Fibroblast of skin of right quadriceps (primary cell): ENCODE measurements around the gene SGMS2.
A peak's percentile ranks its signal among the peaks of the same experiment; 100 is the strongest.

Experiments used
- DNase-seq: peaks from one replicate; pipeline ENCODE4 v3.0.0-alpha.2; 2013

Gene SGMS2

DNA sequence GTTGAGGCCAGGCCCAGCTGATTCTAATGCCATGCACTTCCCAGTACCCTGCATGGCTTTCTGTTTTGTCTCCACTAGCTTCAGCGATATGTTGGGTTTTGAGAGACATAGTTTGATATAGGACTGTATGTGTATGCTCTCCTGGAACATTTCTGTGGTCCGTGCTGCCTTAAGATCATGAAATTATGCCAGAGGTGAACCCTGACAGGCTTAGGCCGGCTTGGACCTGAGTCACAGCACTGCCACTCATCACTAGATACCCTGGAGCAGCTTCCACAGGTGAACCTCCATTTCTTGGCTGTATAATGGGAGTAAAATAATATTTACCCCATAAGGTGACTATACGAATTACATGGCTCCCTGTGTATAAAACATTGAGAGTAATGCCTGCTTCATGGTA lies 6.4 kb downstream of the SGMS2 start:
- DNase-seq, result no peak

DNA sequence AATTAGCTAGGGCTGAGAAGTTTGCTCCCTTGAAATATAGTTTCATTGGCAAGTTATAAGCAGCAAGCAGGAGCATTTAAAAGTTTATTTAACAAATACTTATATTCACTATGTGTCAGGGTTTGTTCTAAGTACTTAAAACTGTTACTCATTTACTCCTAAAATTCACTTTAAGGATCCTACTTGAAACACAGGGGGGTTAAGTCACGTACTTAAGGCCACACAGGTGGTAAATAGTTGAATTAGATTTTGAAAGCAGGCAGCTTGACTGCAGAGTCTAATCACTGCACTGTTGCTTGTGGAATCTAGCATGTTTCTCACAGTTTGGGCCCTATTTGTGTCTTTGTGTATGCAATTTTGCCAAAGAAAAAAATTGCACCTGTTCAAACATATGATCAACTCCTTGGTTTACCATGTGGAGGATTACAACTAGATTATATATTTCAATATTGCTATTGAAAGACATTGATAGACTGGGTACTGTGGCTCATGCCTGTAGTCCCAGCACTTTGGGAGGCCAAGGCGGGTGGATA lies 7.6 kb downstream of the SGMS2 start:
- DNase-seq, result no peak

DNA sequence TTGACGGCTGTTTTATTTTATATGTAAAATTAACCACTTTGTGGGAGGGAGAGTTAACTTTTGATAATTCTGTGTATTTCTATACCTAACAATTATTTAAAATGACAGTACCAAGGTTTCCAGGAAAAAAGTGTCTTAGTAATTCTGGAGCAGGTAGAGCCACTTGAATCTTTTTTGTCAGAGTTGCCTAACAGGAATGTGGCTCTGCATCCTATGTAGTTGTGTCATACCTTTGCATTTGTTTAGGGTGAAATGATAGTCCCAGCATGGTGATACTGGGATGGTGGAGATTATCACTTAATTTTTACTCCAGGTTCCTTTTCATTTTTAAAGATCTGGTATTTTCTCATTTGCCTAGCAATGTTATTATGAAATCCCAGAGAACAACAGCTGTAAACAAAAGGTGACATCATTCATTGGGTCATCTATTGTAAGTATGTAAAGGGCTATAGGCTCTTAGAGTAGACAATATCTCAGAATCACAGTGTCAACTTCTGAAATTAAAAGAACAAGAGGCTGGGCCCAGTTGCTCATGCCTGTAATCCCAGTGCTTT lies 9.6 kb downstream of the SGMS2 start:
- no peak for DNase-seq

DNA sequence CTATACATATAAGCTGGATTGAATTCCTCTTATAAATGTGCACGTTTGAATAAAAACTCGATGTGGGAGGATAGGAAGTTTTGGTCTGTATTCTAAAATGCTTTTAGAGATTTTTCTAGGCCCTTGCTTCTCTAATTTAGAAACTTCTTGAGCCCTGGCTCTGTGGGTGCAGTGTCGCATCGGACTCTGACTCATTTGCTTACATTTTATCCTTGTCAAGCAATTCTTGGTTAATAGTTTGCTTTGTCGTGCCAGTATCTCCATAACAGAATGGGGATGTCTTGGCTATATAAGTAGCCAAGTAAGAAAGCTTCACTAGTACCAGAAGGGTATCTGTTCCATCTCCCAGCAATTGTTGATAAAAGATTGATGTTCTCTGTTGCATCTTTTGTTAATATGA lies 10.7 kb downstream of the SGMS2 start:
- DNase-seq, result no peak

DNA sequence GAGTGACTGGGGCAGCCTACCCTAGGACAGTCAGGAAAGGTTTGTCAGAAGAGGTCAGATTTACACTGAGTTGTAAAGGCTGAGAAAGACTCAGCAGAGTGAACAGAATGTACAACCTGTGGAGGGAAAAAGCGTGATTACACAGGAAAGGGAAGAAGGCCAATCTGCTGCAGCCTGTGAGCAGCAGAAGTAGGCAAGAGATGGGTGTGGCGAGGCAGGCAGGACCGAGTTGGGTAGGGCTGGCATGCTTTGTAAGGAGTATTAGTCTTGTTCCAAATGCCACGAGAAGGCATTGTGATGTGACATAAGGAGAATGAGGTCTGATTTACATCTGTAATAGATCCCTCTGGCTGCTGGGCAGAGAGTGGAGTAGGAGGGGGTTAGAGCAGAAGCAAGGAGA lies 12.6 kb downstream of the SGMS2 start:
- no peak for DNase-seq

DNA sequence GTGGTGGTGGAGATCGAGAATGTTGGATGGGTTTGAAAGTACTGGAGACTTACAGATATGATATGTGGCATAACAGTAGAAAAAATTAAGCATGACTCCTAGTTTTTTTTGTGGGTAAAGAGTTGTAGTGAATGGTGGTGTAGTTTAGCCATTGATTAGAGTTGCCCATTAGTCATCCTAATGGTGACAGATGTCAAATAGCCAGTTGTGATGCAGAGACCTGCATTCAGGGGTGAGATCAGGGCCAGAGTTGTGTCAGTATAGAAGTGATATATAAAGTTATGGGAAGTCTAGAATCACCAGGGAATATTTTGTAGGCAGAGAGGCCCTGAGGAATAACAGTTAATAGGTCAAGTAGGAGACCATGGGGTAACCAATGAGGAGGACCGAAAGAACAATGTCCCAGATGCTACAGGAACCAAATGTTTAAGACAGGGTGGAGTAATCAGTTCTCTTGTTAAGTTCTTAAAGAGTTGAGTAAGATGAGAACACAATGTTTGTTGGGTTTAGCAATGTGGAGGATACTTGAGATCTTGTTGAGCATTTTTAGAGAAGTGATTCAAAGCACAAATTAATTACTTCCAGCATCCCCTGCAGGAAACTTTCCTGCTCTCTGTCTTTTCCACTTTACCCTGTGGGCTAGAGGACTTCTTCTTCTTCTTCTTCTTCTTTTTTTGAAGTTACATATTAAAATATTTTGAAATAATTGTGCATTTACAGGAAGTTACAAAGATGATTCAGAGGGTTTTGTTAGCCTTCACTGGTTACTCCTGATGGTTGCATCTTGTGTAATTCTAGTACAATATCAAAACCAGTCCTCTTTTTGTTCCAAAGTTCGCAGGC lies 13.3 kb downstream of the SGMS2 start:
- no peak for DNase-seq

DNA sequence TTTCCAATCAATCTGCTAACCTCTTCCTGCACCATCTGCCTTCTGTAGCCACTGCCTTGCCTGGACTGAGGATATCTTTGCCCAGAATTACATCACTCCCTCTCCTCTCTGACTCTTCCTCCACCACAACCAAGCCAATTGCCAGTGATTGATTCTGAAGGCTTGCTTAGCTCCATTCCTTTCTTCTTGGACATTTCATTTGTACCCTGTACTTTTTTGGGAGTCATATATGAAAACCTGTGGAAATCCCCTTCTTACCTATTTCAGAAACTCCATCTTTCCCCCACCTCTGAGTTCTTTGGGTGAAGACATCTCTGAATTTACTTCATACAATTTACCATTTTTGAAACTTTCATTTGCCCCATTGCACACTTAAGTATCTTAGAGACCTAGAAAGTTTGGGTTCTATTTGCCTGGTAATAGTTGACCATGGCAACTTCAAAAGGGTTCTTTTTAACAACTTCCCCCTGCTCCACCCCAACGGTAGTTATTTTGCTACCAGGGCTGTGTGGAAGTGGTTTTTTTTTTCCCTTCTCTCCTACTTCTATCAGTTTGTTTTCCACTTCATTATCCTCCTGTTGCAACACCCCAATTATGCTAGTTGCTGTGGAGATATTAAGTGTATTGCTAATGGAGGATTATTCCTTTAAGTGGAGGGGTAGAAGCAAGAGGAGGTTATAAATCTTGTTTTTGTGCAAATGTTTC lies 14.3 kb downstream of the SGMS2 start:
- peak; percentile 33 for DNase-seq

DNA sequence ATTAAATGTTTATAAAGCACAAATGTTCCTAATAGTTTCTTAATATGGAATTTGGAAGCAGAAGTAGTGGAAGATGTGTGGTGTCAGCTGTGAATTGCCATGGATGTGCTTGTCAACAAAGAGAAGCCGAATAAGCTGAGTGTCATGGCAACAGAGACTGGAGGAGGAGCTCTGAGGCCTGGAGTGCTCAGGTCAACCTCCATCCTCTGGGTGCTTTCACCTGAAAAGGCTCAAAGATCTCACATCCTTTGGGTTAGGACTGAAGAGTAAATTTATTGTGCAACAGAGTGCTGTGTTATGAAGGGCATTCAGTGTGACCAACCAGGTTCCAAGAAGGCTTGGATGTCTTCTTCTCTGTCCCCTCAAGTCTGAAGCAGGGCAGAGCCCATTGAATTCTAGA lies 18.7 kb downstream of the SGMS2 start:
- no peak for DNase-seq

DNA sequence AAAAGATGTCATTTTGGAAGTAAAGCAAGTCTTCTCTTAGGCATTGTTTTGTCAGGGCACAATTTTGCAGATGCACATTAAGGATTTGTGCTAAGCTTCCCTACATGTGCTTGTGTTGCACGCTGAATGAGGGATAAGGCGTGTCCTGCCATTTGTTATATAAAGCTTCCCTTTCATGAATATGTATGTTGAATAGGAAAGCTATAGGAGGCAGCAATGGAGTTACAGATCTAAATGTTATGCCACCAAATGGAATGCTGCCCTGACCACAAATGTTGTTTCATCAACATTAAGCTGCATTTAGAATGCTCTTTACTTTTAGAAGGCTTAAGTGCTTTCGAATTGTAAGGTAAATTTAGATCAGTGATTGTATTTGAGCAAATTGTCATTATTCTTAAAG lies 20.9 kb downstream of the SGMS2 start:
- no peak for DNase-seq

DNA sequence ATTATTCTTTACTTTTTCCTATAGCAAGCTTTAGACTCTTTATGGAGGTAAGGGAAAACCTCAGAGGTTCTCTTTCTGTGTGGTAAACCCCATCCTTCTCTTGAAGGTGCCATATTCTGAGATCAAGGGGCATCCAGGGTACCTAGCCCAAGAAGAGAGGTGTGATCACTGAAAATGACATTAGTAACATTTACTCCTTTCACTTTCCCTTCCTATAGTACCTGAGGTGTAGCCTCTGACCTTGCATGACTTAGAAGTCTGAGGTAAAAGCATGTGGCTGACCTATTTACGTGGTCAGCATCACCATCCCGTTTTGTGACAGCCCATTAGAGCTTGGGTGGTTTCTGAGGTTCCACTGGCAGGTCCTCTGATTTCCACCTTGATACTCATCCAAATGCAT lies 25.7 kb downstream of the SGMS2 start:
- no peak for DNase-seq

DNA sequence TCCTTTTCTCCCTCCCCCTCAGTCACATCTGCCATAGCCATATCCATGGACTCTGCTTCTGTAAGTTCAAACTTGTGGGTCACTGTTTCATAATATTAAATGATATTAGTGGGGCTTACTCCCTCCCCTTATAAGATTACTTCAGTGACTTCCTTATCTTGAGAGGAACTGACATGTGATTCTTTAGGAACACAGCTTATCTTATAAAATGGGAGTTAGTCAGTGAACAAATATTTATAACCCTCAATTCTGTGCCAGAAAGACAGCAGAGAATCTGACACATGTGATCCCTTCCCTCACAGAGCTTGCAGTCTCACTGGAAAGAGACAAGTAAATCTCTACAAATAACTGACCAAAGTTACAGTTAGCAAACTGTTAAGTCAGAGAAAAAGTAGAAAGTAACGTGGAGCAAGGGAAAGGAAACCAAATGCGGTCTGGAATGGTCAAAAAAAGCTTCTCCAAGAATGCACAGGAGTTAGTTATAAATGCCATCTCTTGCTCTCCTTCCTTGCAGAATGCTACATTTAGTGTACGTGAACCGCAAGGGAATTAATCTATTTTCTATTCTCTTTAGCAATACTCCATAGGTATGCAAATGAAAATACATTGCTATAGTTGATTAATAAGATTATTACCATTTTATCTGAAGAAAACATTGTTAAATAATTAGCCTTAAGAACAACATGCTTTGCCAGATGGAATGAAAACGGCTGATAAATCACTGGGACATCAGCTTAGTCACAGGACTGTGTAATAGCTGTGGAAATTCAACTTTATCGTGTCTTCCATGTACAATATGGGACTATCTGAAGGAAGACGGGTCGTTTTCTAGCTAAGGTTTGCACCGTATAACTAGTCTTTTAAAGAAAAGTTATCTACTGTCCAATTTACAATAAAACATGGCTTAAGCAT lies 29.0 kb downstream of the SGMS2 start:
- DNase-seq, result peak; percentile 29

DNA sequence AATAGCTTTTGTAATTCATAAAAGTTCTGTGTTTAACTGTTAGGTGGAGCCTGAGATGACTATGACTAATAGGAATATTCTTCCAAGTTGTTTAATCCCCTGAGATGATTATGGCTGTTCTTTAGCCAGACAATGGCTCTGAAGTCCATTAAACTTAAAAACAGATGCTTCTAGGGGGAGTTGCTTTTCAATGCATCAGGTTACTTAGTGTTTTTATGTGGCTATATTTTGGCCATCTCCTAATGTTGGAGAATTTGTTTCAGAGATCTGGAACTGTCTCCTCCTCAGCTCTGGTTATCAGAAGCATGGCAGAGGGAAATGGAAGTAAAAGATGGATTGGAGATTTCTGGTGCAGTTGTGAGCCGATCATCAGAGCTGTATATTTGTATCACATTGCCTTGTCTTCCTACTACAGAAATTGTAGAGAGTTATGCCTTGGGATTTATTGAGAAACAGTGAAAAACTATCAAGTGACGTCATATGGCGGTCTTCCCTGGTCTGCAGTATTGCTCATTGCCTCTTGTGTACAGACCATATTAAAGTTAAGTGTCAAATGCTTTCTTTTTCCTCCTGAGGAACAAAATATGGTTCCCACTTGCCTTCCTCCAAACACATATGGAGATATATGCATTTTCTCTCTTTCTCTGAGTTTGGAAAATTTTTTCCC lies 29.8 kb downstream of the SGMS2 start:
- DNase-seq, result peak; percentile 57

DNA sequence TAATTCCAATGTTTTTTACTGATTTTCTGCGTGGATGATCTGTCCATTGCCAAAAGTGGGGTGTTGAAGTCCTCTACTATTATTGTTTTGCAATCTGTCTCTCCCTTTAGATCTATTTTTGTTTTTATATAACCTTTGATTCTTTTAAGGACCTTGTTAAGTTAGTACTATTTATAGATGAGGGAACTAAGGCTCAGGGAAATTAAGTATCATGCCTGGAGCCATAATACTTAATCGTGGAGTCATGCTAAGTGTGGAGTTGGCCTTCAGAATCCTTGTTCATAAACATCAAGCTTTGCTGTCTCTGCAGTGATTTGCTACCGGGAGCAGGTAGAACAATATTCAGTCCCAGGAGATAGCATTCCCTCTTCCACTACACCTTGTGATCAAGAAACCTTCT lies 31.0 kb downstream of the SGMS2 start:
- no peak for DNase-seq

DNA sequence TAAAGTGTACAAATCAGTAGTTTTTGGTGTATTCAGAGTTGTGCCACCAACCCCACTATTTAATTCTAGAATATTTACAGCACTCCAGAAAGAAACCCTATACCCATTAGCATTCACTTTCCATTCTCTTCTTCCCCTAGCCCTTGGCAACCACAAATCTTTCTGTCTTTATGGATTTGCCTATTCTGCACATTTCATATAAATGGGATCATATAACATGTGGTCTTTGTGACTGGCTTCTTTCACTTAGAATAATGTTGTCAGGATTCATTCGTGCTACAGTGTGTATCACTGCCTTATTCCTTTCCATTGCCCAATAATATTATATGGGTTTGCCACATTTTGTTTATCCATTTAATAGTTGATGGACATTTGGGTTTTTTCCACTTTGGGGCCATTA lies 32.2 kb downstream of the SGMS2 start:
- DNase-seq, result no peak

DNA sequence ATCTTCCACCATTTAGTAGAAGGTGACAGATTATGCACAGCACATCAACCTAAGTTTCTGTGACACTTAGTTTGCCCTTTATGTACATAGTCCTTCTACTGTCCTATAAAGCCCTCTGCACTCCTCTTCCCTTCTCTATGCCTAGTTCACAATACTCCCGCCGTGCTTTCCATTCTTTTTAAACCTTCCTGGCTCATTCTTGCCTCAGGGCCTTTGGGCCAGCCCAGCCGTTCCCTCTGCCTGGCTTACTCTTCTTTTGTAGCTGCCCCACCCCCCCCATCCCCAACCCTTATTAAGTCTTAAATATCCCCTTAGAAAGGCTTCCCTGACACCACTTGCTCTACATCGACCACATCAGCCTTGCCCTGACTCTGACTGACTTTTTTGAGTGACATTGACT lies 33.0 kb downstream of the SGMS2 start:
- no peak for DNase-seq

DNA sequence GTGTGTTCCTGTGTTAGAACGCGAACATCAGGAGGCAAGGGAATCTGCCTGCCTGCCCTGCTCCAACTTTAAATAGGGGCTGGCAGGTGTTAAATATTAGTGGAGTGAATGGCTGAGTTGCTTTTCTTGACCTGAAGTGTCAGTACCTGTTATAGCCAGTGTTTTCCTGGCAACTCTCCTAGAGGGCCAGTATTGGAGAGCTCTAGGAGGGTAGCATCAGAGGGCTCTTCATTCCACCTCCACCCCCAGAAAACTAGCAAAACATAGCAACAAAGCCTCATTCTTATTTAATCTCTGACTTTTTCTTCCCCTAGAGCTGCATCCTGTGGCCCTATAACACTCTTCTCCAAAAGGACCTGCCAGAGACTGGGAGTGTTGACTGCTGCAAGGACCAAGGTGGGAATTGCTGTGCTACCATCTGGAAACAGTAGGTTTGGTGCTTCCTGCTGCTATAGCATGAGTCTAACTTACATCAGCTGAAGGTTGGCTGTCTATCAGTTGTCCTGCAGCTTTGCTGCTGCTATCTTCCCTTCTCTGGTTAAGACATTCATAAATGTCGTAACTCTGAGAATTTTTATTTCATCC lies 33.5 kb downstream of the SGMS2 start:
- no peak for DNase-seq

DNA sequence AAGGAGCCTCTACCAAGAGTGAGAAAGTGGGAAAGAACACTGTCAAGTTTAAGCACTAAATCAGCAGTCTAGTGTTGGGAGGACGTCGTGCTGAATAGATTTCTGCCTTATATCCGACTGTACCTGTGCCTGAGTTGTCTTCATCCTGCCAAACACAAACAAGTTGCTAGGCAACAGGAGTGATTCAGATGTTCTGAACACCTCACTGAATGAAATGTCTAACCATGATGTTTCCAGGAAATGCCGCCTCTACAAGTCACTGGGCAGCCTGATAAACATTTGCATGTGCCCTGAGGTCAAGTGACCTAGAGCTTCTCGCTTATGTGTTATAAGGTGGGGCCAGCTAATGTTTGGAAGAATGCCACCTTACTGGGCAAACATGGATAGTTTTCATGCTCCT lies 37.9 kb downstream of the SGMS2 start:
- peak; percentile 8 for DNase-seq

DNA sequence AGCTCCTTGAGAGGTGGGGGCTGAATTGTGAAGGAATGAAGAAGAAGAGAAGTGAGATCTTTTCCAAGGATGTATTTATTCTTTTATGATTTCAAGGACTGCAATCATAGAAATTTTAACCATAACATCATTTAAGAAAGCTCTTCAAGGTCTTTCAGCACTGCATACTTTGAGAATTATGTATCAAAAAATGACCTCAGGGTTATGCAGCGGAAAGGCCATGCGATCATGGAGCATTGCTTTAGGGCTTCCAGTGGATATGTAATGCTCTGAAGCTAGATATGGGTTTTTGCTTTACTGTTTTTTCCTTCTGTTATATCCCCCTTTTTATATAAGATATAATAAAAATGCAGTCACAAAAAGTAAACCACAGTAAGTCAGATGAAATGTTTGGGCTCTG lies 38.7 kb downstream of the SGMS2 start:
- peak; percentile 10 for DNase-seq

DNA sequence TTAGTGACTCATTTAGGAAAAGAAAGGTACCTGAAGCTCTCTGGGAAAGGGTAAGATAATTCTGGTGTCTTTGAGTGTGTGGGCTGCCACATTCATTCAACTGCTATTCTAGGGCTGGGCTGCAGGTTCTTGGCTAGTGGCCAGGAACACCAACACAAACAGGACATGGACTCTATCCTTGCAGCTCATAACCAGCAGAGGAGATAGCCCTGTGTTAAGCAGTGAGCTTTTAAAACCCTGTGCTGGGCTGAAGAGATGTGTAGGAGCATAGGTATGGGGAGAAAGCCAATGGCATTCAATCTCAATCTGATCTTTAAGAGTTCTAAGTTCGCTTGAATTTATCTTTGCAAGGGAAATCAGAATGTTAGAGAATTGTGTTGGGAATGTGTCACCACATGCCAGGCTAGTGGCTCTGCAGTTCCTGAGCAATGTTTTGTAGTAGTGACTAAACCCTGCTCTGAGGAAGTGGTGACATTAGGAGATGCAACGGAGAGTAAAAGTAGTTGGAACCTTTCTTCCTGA lies 39.2 kb downstream of the SGMS2 start:
- peak; percentile 29 for DNase-seq

DNA sequence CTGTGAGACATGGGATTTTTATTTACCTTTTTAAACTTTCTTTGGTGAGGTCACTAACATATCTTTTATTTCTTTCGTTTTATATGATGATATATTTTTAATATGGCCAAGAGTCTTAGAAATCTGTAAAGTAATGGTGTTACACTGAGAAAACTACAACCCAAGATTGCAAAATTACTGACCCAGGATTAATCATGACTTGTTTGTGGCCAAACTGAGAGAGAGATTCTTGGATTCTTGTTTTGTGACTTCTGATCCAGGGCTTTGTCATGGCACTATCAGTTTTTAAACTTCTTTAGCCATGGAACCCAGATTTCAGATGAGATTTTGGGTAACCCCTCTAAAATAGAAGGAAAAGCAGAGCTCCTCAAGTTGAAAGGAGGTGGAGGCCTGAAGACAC lies 42.0 kb downstream of the SGMS2 start:
- no peak for DNase-seq

DNA sequence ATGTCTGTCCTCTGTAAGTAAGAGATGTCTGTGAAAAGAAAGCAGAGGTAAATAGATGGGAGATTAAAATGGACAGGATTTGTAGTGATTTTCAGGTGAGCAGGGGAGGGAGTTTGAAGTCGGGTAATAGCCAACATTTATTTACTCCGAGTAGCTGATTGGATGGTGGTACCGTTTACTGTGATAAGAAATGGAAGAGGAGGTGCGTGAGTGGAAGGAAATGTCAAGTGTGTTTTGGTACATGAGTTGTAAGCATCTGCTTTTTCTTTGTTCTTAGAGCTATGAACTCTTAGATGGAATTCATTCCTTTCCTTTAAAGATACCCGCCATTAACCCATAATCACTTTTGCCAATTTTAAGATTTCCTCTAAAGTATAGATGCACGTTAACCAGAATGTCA lies 45.5 kb downstream of the SGMS2 start:
- no peak for DNase-seq
